GM11168 (cell line): ENCODE measurements around the gene MITF.

Experiments used
- in situ Hi-C: fragments of 300-500 bp; cut with MboI; formaldehyde crosslinking; loops from one replicate; pipeline ENCODE4 v1.12.0; 2022; ENCODE audit warnings: low sequenced_read_pairs; ENCODE audit not compliant: unreplicated experiment

Gene MITF

GRCh38 chr3:69828817-69829216, 89.6 kb downstream of the MITF start:
- in situ Hi-C loops, result no loop called here

DNA sequence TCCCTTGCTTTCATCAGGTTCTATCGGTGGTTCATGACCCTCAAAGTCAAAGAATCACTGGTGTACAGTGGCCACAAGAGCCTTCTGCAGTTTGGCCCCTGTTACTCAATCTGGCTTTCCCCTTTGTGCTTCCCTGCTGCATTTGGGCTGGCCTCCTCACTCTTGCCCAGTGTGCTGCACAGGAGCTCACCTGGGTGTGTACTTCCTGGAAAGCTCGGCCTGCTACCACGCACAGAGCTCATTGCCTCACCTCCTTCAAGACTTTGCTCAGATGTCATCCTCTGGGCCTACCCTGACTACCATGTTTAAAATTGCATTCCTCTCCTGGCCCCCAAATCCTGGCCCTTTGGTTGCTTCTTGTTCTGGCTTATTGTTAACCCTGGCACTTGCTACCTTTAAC, 90.9 kb downstream of the MITF start:
- in situ Hi-C loops, result no loop called here

DNA sequence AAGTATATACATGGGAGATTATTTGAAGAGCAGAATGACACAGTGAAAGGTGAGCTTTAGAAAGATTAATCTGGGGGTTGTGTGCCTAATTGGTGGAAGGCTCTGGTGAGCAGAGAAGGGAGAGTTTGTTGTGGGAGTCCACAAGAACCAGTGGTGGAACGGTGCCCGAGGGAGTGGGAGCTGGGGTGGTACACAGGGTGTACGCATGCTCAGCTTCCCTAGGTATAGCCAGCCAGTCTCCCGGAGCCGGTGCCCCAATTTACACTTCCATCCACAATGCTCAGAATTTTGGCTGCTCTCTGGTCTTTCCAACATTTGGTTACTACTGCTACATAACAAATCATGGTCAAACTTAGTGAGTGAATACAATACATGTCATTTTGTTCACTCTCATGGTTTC, 92.5 kb downstream of the MITF start:
- in situ Hi-C loops, result no loop called here

DNA sequence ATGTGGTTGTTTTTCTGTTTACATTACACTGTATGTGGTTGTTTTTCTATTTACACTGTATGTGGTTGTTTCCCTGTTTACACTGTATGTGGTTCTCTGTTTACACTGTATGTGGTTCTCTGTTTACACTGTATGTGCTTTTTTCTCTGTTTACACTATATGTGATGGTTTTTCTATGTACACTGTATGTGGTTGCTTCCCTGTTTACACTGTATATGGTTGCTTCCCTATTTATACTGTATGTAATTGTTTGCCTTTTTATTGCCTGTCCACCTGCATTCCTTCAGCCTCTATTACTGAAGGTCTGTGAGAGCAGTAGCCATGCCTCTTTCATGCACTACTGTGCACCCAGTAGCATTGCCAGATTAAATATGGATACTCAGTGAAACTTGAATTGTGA, 94.3 kb downstream of the MITF start:
- in situ Hi-C loops, result no loop called here

- in situ Hi-C loops, result no loop called here
Measured at GRCh38 chr3:69838217-69838616, 99.0 kb downstream of the MITF start.

DNA sequence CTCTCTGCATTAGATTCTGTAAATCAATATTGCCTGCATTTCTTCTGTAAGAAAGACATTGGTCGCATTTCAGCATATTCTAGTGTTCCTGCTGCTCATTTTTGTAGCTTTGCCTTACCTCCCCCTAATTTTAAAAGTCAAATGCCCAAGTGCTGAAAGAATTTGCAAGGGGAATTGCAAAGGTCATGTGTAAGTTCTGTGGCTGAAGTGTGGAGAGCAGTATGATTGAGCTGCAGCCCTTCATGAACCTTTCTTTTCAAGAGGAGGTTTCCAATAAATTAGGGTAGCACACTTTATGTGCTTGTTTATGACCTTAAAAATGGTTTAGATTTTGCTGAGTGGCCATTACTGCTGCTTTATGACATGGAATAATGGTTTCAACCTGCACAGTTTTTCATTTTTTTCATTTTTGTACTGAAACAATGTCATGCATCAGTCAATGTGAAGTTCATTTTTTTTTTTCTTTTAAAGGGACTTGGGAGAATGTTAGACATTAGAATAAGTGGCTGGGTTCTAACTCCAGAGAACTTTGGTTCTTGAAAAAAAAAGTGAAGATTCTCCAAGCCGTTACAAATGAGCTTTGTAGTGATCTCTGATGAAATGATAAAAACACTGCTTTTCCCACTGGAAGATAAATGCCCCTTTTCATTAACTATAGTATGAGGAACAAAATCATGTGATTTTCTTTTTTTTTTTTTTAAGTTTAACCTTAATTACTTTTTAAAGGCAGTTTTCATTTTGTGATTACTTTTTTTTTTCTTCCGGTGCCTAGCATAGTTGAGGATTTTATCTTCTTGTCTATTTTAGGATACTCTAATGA, 99.6 kb downstream of the MITF start:
- in situ Hi-C loops, result no loop called here

DNA sequence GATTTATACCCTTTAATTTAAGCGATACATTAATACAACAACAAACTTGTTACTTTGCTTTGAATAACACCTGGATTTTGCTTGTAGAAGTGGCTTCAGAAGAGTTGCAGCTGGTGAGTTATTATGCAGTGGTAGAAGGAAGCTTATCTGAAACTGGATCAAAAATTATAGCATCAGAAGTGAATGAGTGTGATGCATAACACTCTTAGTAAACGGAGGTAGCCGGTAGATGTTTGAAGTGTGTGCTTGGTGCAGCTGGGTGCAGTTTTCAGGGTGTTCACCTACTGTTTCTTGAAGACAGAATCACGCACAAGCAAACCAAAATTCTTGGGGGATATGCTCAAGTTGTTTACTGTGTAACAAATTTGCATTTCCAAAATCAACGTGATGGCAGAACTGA, 103.1 kb downstream of the MITF start:
- in situ Hi-C loops, result no loop called here

DNA sequence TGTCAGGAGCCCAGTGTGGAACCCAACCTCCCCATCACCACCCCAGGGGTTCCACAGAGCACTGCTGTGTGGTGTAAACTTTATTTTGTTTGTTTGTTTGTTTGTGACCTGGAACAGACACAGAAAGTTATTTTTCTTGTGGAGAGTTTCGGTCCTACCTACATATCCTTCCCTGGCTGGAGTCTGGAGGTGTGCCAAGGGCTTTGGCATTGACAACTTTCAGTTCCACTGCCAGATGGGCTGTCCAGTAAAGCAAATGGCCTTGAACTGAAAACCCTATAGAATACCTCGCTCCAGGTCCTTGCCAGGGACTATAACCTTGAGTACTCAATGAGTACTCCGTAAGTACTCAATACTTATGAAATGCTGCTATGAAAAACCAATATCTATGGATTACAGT, 103.5 kb downstream of the MITF start:
- in situ Hi-C loops, result no loop called here

DNA sequence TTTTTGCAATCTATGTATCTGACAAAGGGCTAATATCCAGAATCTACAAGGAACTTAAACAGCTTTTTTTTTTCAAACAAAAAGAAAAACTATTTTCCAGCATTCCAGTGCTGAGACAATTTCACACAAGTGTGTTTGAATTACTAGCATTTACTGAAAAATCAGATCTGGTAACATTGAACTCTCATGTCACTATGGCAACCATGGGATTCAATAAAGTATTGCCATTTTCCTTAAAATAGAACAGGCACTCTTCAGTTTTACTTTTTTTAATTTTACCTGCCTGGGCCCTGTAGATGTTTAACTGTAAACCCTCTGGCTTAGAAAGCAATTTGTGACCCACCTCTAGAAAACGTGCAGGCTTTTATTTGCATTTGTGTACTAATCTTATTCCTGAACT, 105.4 kb downstream of the MITF start:
- in situ Hi-C loops, result no loop called here

DNA sequence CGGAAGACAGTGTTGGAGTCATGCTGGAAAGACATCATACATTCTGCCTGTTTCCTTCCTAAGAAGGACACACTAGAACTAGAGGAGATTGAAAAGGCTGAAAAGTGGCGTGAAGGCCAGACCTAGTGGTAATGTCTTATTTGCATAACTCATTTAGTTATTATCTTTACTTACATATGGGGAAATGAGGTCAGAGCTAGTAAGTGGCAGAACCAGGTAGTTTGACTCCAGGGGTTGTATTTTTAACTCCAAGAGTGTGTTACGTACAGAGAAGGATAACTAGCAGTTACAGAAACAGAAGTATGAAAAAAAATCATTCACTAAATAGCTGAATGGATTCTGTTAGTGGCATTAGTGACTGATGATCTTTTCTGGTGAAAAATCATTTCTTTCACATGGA, 108.0 kb downstream of the MITF start:
- in situ Hi-C loops, result no loop called here

DNA sequence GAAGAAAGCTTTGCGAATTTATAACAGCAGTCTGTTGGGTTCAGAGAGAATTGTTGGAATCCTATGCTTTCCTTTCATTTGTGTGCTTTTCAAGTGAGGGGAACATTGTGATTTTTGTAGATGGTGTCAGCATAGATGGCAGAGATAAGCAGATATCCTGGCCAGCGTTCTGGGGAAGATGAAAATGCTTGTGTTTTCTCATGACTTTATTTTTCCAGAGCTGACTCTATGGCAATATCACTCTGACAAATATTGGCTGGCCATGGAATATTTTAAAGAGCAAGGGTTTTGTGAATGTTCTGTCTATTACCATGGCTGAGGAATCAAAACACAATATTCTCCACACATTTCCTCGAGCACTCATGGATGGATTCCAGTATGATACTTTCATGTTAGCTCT, 108.8 kb downstream of the MITF start:
- in situ Hi-C loops, result no loop called here

DNA sequence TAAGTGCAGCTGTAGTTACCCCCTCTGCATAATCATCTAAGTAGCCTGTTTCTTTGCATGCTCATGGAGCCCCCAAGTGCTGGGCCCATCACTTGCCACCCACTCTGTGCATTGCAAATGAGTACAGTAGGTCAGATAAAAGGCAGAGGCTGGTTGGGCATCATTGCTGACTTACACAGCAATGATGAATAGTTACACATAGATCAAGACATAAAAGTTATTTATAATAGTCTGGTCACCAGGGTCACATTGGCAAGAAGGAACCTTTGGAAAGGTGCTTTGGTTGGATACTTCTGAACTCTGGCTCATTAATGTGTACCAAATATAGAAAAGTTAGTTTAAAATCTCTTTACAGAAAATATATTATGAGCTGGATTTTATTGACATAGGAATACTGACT, 111.6 kb downstream of the MITF start:
- in situ Hi-C loops, result no loop called here

DNA sequence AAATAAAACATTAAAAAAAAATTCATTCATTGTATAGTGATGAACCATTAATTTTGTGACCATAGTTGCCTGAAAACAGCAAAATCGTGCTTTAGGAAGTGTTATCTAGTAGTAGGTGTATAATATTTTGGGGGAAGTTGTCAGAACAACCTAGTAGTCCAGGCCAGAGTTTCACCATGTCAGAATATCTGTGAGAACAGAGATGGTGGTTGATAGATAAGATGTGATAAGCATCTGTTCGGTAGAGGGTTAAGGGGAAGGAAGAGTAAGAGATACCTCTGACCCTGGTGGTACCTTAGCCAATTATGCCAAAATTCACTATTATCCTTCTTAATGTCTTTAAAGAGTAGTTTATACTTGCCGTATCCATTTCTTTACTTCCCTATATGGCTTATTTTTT, 113.8 kb downstream of the MITF start:
- in situ Hi-C loops, result no loop called here

DNA sequence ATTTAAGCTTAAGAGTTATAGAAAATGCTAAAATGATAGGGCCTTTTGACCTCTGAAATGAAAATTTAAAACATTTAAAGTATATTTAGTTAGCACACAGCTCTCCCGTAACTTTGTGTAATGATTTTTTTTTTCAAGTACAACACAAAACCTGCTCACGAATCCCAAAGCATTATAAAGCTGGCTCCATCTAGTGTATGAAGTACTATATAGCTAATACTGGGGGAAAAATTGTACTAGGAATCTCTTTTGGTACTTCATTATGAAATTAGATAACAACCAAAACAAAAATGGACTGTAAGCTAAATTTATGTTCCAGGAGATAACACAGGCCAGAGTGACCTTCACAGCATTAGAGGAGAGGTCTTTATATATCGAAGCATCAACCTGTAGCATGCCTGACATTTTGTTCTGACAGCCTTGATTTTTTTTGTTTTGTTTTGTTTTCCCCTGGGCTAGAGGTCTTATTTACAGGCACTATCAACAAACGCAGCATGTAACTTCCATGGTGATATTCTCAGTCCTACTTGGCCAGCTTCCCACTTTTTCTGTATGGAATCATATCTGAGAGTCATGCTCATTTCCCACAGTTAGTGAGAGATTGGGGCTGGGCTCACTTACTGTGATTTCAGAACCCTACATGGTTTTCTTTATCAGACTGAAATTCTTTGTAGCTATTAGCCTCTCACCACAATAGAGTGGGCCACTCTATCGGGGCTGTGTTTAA, 116.3 kb downstream of the MITF start:
- in situ Hi-C loops, result no loop called here

DNA sequence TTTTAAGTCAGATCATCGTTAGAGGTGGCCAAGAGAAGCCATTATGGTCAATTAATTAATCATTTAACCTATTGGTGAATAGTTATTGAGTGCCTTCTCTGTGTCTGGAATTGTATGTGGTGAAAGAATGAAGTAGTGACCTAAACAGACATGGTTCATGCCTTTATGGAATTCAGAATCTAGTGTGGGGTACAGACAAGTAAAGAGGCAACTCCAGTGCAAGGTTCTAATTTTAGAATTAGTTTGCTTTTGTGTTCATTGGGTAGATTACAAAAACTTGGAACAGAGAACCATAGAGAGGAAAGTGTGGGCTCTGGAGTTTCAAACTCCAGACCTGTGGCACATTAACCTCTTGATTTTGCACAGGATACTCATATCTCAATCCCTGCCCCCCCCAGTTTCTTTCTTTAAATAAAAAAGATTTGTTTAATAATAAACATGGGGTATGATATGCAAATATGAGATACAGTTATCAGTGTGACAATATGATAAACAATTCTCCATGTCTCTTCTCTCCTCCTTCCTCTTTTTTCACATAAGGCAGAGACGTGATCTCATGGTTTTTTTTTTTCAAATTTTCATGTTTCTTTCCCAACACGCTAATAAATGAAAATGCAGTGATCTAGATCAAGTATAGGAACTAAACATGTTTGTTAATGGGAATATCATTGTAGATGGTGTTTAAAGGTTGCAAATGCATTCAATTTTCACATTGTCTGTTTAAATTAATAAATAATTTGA, 117.9 kb downstream of the MITF start:
- in situ Hi-C loops, result no loop called here

GRCh38 chr3:69861556-69861955, 122.3 kb downstream of the MITF start:
- in situ Hi-C loops, result no loop called here

DNA sequence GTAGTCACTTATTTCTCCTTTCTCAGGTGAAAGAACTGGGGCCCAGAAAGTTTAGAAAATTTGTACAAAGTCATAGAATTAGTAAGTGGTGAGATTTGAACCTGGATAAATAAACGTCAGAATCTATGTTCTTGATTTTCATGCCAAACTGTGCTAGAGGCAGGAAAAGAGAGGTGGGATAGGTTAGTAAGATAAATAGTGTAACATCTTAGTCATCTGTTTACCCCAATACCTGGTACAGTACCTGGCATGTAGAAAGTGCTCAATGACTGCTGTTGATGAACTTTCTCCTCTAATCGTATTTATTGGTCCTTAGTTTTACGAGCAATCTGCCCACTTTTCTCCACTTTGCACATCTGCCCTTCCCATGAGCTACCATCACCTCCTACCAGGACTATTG, 124.9 kb downstream of the MITF start:
- in situ Hi-C loops, result no loop called here

- in situ Hi-C loops, result no loop called here
Measured at GRCh38 chr3:69864766-69865165, 125.5 kb downstream of the MITF start.

DNA sequence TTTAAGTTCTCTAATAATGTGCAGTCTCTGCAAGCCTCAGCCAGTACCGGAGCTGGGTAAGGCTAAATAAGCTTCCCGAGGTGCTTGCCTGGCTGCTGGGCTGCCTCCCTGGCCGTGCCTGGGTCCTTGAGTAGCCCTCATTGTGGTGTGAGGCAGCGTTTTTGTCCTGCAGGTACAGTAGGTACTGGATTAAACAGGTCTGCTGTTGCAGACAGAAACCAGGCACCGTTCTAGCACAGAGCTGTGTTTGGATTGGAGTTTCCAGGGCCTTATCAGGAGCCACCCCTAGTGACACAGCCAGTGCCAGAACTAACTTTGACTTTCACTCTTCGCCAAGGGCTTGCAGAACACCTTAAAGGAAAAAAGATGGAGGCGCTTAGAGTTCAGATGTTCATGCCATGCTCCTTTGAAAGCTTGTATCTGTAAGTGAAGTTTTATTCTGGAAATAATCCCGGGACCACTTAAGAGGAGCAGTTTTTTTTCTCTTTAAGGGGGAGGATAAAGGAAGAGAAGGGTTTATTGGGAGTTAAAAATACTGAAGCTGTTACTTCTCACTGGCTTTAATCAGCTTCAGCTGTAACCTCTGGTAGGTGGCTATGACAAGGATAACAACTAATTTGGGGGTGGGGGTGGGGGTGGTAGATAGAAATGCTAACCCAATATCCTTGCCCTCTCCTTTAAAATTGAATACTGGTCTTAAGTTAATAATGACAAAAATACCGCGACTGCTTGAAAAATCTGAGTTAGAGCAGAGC, 126.8 kb downstream of the MITF start:
- in situ Hi-C loops, result no loop called here

DNA sequence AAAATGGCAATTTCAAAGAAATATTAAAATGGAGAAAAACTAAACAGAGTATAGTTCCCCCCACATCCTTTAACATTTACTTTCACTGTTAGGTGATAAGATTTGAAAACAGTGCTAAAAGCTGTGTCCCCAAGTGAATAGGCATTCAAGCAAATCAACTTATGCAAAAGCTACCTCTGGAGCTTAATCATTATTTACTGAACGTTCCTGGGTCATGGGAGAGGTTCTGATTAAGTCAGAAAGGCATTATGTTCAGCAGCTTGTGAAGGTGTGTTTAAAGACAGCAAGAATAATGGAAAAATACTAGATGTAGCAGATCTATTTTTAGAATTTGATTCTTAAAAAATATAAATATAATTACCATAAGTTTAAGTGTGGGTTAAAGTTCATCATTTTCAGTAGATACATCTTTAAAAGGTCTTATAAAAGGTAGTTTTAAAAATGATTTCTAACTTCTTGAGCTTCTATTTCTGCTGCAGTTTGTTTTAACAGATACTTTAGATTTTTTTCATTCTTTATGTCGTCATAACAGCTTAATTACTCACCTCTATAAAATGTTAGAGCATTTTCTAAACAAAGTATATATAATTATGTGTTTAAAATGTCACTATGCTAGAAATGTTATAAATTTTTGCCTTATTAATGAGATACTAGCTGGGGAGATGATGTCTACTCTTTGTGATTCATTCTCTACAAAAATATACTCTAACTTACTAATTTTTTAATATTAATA, 127.9 kb downstream of the MITF start:
- in situ Hi-C loops, result no loop called here
